ENCODE data around the gene JCAD. TPM values are rescaled to one million over a fixed set of nuclear protein-coding genes. Genes with fewer than 3 reads are reported as not detected.

The JCAD gene
- total and polyA plus RNA-seq, 9 donors, result 21.0 to 44.6 (median 33.4) TPM

DNA sequence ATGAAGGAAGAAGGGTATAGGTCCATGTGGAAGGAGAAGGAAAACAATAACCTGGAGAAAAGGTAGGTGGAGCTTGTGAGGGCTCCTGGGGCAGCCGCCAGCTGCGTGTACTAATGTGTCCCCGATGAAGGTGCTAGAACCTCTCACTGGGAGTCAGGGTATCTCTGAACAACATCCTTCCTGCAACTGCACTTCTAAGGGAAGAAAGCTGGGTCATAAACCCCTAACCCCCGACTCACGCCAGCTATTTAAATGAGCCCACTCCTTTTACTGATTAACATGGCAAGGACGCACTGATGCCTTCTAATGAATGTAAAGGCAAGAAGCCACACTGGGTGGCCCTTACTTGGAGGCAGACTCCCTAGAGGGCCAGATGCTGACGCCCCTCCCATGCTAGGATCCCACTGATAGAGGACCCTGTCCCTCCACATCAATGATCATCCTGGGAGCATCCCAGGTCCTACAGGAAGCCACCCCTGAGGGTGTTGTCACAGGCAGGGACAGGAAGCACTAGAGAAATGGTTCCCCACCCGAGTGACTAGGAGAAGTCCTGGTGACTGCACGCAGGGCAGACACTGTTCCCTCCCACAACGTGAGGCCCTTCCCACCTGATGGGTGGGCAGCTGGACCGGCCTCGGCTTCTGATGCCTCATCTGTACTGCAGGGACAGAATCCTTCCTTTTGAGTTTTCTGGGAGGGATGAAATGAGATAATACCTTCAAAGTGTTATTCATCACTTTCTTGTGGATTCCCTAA is 20.4 kb downstream of the JCAD start:
- Histone ChIP-seq H3K9me3 (replicated peaks; ENCODE audit: control insufficient read depth, low read depth, low read length) (no peaks in the 10 kb centered on the region), H3K27ac (ENCODE audit: low read length) (no peak overlapping the region), H3K4me1 (ENCODE audit: control insufficient read depth, insufficient read depth, low read length) (peaks cover 15% of the 10 kb centered on the region), H3K4me3 (ENCODE audit: low read length) (no peak overlapping the region), H3K27me3 (ENCODE audit: control insufficient read depth, insufficient read depth, low read length) (peaks cover 5% of the 10 kb centered on the region), H3K36me3 (ENCODE audit: control insufficient read depth, insufficient read depth, low read length) (peaks cover 2% of the 10 kb centered on the region)
- 67% methylated on average over 5 of the region's 12 CpGs for WGBS (ENCODE audit: insufficient coverage)
- no peak for DNase-seq

DNA sequence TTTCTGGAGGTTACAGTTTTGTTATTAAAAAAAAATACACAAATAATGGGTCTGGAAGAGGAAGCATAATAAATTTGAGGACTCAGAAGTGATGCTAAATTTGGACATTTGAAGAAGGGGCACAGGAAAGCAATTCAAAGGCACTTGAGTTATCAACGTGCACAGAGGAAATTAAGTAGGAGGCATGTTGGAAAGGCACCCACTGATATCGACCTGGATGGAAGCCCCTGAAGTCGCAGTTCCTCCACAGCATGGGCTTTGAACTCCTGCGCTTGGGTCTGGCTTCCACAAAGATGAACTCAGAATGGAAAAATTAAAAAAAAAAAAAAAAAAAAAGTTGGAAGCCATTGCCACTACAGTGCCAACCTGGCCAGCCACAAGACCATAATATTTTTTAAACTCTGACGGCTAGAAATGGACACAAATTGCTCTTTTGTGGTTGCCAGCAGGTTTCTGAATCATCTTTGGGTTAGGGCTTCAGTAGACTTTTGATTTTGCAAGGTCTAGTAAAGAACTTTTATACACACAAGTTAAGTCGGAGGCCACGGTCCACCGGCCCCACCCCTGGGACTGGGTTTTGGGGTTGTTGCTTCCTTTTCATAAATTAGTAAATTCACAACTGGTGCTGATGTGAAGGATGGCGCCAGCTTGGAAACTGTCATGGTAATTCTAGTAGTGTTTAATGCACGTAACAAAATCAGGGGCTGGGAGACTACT is 21.6 kb downstream of the JCAD start:
- H3K4me1 ChIP-seq (ENCODE audit: control insufficient read depth, insufficient read depth, low read length), result peaks cover 15% of the 10 kb centered on the region
- 61% methylated on average over 3 of the region's 10 CpGs for WGBS (ENCODE audit: insufficient coverage)
- no peaks in the 10 kb centered on the region for H3K9me3 ChIP-seq (replicated peaks; ENCODE audit: control insufficient read depth, low read depth, low read length)
- no peak overlapping the region for H3K27ac ChIP-seq (ENCODE audit: low read length)
- H3K4me3 ChIP-seq (ENCODE audit: low read length), result no peak overlapping the region
- peaks cover 2% of the 10 kb centered on the region for H3K36me3 ChIP-seq (ENCODE audit: control insufficient read depth, insufficient read depth, low read length)
- peaks cover 5% of the 10 kb centered on the region for H3K27me3 ChIP-seq (ENCODE audit: control insufficient read depth, insufficient read depth, low read length)
- DNase-seq, result no peak

DNA sequence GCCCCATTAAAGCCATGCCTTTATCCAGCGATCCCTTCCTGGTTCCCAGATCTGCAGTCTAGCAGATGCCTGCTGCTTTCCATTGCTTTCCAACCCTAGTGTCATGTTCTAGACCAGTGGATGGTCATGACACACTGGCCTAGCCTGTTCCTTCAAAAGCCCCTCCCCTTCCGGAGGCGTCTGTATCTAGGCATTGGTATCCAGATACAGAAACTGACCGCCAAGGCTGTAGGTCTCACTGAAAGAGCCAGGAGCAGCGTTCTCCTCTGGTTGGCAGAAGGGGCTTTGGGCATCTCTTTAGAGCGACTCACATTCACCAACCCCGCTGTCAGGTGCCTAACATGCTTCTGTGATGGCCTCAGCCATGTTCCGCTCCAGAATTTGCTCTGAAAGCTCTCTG is 22.6 kb downstream of the JCAD start:
- H3K4me1 ChIP-seq (ENCODE audit: control insufficient read depth, insufficient read depth, low read length), result peaks cover 15% of the 10 kb centered on the region
- H3K36me3 ChIP-seq (ENCODE audit: control insufficient read depth, insufficient read depth, low read length), result peaks cover 2% of the 10 kb centered on the region
- no peaks in the 10 kb centered on the region for H3K9me3 ChIP-seq (replicated peaks; ENCODE audit: control insufficient read depth, low read depth, low read length)
- DNase-seq, result no peak
- 93% methylated on average over 8 of the region's 8 CpGs for WGBS (ENCODE audit: insufficient coverage)
- peaks cover 5% of the 10 kb centered on the region for H3K27me3 ChIP-seq (ENCODE audit: control insufficient read depth, insufficient read depth, low read length)
- no peak overlapping the region for H3K27ac ChIP-seq (ENCODE audit: low read length)
- no peak overlapping the region for H3K4me3 ChIP-seq (ENCODE audit: low read length)

DNA sequence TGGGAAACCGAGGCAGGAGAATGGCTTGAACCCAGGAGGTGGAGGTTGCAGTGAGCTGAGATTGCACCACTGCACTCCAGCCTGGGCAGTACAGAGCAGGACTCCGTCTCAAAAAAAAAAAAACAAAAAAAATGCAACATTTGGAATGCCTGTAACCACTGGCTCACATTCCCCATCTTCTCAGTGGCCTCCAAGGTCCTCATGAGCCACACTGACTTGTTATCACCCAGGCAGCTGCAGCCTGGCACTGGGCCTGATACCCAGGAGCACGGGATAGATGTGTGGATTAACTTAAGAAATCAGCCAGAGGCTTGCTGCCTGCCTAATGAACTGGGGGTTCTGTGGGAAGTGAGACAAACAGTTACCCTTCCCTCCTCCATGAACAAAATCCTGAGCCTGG is 23.0 kb downstream of the JCAD start:
- no peak overlapping the region for H3K27ac ChIP-seq (ENCODE audit: low read length)
- peaks cover 5% of the 10 kb centered on the region for H3K27me3 ChIP-seq (ENCODE audit: control insufficient read depth, insufficient read depth, low read length)

DNA sequence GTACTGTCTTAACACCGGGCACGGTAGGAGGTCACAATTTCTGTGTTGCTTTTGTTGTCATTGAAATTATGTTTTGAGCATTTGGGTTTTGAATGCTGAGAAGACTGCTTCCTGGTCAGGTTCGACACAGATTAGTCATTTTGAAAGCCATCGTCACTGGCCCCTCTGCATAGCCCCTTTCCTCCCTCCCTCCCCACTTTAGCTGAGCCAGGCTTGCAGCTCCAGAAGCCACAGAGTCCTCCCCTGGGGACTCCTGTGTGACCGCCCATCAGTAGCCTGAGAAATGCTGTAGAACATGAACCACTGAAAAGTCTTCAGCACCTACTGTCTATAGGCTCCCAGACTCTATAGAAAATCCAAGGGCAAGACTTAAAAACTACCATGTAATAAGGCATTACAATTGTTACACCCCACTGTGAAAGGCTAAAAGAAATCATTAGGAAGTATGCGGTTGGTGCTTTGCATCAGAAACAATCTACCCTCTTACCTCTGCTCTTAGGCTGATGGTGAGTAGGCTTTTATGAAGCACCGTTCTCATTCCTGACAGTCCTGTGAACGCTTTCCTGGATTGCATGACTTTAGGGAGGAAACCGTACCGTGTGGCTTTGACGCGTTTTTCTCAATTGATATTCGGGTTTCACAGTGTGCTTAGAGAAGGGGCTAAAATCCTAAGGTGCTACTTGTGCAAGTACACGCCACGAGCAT is 24.8 kb downstream of the JCAD start:
- Histone ChIP-seq H3K27me3 (ENCODE audit: control insufficient read depth, insufficient read depth, low read length) (peaks cover 5% of the 10 kb centered on the region), H3K4me3 (ENCODE audit: low read length) (no peak overlapping the region), H3K36me3 (ENCODE audit: control insufficient read depth, insufficient read depth, low read length) (peaks cover 2% of the 10 kb centered on the region)

More for the DNA sequence above, 23.0 kb downstream of the JCAD start:
- Histone ChIP-seq H3K4me3 (ENCODE audit: low read length) (no peak overlapping the region), H3K9me3 (replicated peaks; ENCODE audit: control insufficient read depth, low read depth, low read length) (no peaks in the 10 kb centered on the region), H3K36me3 (ENCODE audit: control insufficient read depth, insufficient read depth, low read length) (peaks cover 2% of the 10 kb centered on the region), H3K4me1 (ENCODE audit: control insufficient read depth, insufficient read depth, low read length) (peaks cover 15% of the 10 kb centered on the region)
- no CpG with 5 or more reads among the region's 3 CpGs for WGBS (ENCODE audit: insufficient coverage)
- DNase-seq, result no peak

DNA sequence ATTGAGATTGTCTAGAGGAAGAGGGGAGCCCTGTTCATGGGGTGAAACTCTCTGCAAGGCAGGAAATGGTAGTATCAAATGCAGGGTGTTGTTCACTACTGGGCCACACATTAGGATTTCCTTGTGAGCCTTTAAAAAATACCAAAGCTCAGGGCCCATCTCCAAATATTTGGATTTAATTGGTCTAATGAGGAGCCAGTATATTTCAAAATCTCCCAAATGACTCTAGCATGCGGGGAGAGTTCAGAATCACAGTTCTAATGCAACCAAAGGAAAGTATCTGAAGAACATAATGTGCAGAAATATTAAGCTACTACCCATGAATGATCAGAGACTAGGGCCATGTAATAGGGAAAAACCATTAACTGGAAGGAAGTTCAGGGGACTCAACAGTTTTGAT is 27.3 kb downstream of the JCAD start:
- no peaks in the 10 kb centered on the region for H3K9me3 ChIP-seq (replicated peaks; ENCODE audit: control insufficient read depth, low read depth, low read length)
- no CpG with 5 or more reads among the region's 1 CpG for WGBS (ENCODE audit: insufficient coverage)
- no peaks in the 10 kb centered on the region for H3K36me3 ChIP-seq (ENCODE audit: control insufficient read depth, insufficient read depth, low read length)
- DNase-seq, result no peak
- H3K27ac ChIP-seq (ENCODE audit: low read length), result no peak overlapping the region
- H3K4me3 ChIP-seq (ENCODE audit: low read length), result no peak overlapping the region
- H3K4me1 ChIP-seq (ENCODE audit: control insufficient read depth, insufficient read depth, low read length), result peaks cover 37% of the 10 kb centered on the region
- peaks cover 4% of the 10 kb centered on the region for H3K27me3 ChIP-seq (ENCODE audit: control insufficient read depth, insufficient read depth, low read length)

More for the DNA sequence above, 24.8 kb downstream of the JCAD start:
- no peaks in the 10 kb centered on the region for H3K9me3 ChIP-seq (replicated peaks; ENCODE audit: control insufficient read depth, low read depth, low read length)
- H3K27ac ChIP-seq (ENCODE audit: low read length), result no peak overlapping the region
- peaks cover 15% of the 10 kb centered on the region for H3K4me1 ChIP-seq (ENCODE audit: control insufficient read depth, insufficient read depth, low read length)
- 74% methylated on average over 11 of the region's 15 CpGs for WGBS (ENCODE audit: insufficient coverage)
- DNase-seq, result no peak

DNA sequence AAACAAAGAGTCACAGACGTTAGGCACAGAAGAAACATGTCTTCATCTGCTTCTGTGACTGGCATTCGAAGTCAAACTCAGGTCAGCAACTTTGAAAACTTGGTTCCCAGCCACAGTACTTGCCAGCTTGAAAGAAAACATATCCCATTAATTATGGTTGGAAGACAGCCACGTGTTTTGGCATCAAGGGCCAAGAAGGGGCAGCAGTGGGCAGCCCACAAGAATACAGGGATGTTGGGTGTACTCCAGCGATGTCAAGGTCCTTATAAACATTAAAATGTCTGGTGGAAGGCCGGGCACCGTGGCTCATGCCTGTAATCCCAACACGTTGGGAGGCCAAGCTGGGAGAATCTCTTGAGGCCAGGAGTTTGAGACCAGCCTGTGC is 29.5 kb downstream of the JCAD start:
- DNase-seq, result no peak
- Histone ChIP-seq H3K36me3 (ENCODE audit: control insufficient read depth, insufficient read depth, low read length) (peaks cover 6% of the 10 kb centered on the region), H3K4me3 (ENCODE audit: low read length) (no peak overlapping the region), H3K27ac (ENCODE audit: low read length) (no peak overlapping the region), H3K4me1 (ENCODE audit: control insufficient read depth, insufficient read depth, low read length) (peaks cover 35% of the 10 kb centered on the region), H3K27me3 (ENCODE audit: control insufficient read depth, insufficient read depth, low read length) (peaks cover 9% of the 10 kb centered on the region), H3K9me3 (replicated peaks; ENCODE audit: control insufficient read depth, low read depth, low read length) (no peaks in the 10 kb centered on the region)
- 76% methylated on average over 6 of the region's 7 CpGs for whole genome bisulfite sequencing (ENCODE audit: insufficient coverage)

DNA sequence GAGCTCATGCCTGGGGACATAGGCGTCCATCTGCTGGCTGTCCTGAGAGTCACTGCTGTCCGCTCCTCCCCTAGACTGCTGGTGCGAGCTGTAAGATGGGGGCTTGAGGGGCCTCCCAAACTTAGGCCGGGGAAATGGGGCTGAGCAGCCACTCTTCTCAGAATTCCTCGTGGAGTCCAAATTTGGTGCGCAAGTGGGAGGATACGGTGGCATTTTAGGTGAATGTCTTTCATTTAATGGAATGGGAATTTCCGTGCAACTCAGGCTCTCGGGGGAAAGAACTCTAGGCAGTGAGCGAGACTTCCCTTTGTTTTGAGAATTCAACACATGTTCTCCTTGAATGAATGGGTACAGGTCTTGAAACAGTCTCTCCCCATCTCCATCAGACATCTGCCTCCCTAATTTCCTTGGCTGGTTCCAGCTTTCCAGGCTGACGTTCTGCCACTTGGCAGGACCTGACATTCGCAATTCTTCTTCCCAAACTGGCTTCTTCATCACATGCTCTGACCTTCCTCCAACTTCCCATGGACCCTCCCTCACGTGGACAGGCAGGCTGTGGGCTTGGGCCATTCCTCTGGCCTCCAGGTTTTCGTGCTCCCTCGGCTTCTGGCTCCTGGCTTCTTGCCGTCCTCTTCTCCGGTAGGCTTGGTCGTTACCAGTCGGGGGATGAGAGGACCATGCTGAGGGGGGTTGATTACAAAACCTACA is 30.1 kb downstream of the JCAD start:
- 76% methylated on average over 9 of the region's 19 CpGs for WGBS (ENCODE audit: insufficient coverage)
- Histone ChIP-seq H3K27ac (ENCODE audit: low read length) (peak overlapping the region; percentile 65), H3K4me3 (ENCODE audit: low read length) (no peak overlapping the region), H3K4me1 (ENCODE audit: control insufficient read depth, insufficient read depth, low read length) (peaks cover 35% of the 10 kb centered on the region), H3K9me3 (replicated peaks; ENCODE audit: control insufficient read depth, low read depth, low read length) (no peaks in the 10 kb centered on the region), H3K36me3 (ENCODE audit: control insufficient read depth, insufficient read depth, low read length) (peaks cover 6% of the 10 kb centered on the region), H3K27me3 (ENCODE audit: control insufficient read depth, insufficient read depth, low read length) (peaks cover 9% of the 10 kb centered on the region)
- DNase-seq, result peak; percentile 77

DNA sequence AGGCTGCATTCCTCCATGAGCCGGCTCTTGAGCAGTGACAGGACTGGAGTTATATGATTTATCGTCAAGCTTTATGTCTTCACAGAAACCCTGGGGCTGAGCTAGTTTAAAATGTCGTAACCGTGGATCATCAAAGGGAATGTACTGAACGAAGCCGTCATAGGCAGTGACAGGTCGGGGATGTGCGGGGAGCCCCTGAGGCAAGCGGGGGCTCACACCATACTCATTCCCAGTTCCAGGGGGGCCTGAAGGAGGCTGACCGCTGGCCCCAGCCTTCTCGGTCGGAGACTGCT is 30.7 kb downstream of the JCAD start:
- peak overlapping the region; percentile 65 for H3K27ac ChIP-seq (ENCODE audit: low read length)
- no peaks in the 10 kb centered on the region for H3K9me3 ChIP-seq (replicated peaks; ENCODE audit: control insufficient read depth, low read depth, low read length)
- H3K36me3 ChIP-seq (ENCODE audit: control insufficient read depth, insufficient read depth, low read length), result peaks cover 6% of the 10 kb centered on the region
- H3K4me3 ChIP-seq (ENCODE audit: low read length), result no peak overlapping the region
- DNase-seq, result peak; percentile 64
- WGBS (ENCODE audit: insufficient coverage), result 68% methylated on average over 7 of the region's 12 CpGs
- peaks cover 9% of the 10 kb centered on the region for H3K27me3 ChIP-seq (ENCODE audit: control insufficient read depth, insufficient read depth, low read length)
- H3K4me1 ChIP-seq (ENCODE audit: control insufficient read depth, insufficient read depth, low read length), result peaks cover 35% of the 10 kb centered on the region

Measured in muscle of leg (tissue), 11 donors.